ENCODE measurements around the gene ACCS. TPM values are rescaled to one million over a fixed set of nuclear protein-coding genes. Genes with fewer than 3 reads are reported as not detected.
A peak's percentile ranks its signal among the peaks of the same experiment; 100 is the strongest.

The ACCS gene
- total and polyA plus RNA-seq, 2 donors (not counting 3 experiments of a cell fraction or from before 2014, with no cell fraction given): 8.6 to 22.7 TPM

DNA sequence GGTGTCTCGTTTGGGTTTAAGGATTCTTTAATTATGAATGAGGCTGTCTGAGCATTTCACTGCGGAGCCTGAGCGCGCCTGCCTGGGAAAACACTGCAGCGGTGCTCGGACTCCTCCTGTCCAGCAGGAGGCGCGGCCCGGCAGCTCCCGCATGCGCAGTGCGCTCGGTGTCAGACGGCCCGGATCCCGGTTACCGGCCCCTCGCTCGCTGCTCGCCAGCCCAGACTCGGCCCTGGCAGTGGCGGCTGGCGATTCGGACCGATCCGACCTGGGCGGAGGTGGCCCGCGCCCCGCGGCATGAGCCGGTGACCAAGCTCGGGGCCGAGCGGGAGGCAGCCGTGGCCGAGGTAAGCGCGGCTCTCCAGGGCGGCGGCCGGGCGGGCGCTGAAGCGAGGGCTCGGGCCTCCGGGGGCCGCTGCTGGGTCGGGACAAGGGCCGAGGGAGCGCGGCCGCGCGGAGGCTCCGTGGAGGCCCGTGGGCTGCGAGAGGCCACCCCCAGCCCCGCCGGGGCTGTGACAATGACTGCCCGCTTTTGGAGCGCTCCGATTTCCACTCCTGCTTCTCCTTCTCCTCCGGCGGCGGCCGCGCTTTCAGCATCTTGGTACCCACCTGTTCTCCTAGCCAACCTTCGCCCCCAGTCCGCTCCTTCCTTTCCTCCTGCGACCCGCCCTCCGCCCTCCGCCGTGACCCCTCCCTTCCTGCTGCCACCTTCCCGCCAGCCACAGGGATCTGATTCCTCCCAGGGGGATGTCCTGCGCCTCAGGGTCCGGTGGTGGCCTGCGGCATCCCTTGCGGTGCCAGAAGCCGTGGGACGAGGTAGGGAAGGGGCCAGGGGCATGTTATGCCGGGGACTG is 29.7 kb downstream of the ACCS start, which contains the start of gene EXT2:
Gene EXT2 (plus strand): TSS at position 173 of the 854 bp plus-strand sequence. CDS start 12,035 bp downstream, outside the sequence.
- CTCF ChIA-PET: interaction anchor here (0.5 to 5.4 kb wide), 25 partner anchors 8 to 526 kb away, joined by 3 to 112 read pairs (median 9); partner anchors contain the start of genes C11orf96 and CD82
- H3K9me1 ChIP-seq (replicated peaks; ENCODE audit: control insufficient read depth, extremely low read depth, insufficient read depth, low read length): no peaks in the 10 kb centered on the region
- POLR2A ChIA-PET: interaction anchor here (0.5 to 1.1 kb wide), 2 partner anchors 63 to 154 kb away, joined by 3 read pairs; no protein-coding TSS in a partner anchor
- peak within 1 kb of the TSS; percentile 49 to 75 (median 62) for H3K4me3 ChIP-seq (replicated peaks in 1 of 3; ENCODE audit: insufficient read depth in 1 of 3, low read depth in 1 of 3, low read length in 3 of 3)
- FAIRE-seq (peak; percentile 48), DNase-seq (ENCODE audit: low read depth, low spot score) (peak; percentile 84)
- peaks cover 21 to 27% of the 10 kb centered on the region in 2 experiments for H3K27me3 ChIP-seq (ENCODE audit: control insufficient read depth in 2 of 2, insufficient read depth in 2 of 2, low read length in 2 of 2)
- TF ChIP-seq, protein P1, sequence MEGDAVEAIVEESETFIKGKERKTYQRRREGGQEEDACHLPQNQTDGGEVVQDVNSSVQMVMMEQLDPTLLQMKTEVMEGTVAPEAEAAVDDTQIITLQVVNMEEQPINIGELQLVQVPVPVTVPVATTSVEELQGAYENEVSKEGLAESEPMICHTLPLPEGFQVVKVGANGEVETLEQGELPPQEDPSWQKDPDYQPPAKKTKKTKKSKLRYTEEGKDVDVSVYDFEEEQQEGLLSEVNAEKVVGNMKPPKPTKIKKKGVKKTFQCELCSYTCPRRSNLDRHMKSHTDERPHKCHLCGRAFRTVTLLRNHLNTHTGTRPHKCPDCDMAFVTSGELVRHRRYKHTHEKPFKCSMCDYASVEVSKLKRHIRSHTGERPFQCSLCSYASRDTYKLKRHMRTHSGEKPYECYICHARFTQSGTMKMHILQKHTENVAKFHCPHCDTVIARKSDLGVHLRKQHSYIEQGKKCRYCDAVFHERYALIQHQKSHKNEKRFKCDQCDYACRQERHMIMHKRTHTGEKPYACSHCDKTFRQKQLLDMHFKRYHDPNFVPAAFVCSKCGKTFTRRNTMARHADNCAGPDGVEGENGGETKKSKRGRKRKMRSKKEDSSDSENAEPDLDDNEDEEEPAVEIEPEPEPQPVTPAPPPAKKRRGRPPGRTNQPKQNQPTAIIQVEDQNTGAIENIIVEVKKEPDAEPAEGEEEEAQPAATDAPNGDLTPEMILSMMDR (IDR thresholded peaks at IDR 0.05; ENCODE audit: extremely low read depth in 1 of 2, insufficient read depth in 1 of 2, low read depth in 1 of 2, low read length in 2 of 2): peak; percentile 89 to 94
- TF ChIP-seq POLR2AphosphoS5 (IDR thresholded peaks at IDR 0.05; ENCODE audit: insufficient read depth, low read depth, low read length) (no peak), POLR2A (IDR thresholded peaks at IDR 0.05; ENCODE audit: low read depth, low read length) (peak; percentile 50), GATA2 (IDR thresholded peaks at IDR 0.05; ENCODE audit: insufficient read depth, insufficient read length, low read depth, low read length) (no peak)
- no TSS peak for BruUV-seq (replicated peaks)
- H3K79me2 ChIP-seq (ENCODE audit: control insufficient read depth, insufficient read depth, low read length): no peaks in the 10 kb centered on the region
- intact Hi-C loops (cut with micrococcal nuclease): loop anchor here (1.0 to 2.0 kb wide), 3 partner anchors 29 to 443 kb away; partner anchors contain the start of gene ACCS
- no peaks in the 10 kb centered on the region for H3K36me3 ChIP-seq (ENCODE audit: control insufficient read depth in 2 of 2, extremely low read depth in 1 of 2, insufficient read depth in 2 of 2, low read length in 2 of 2)
- peak within 1 kb of the TSS; percentile 83 for H2AFZ ChIP-seq (ENCODE audit: low read depth, low read length)
- H3K4me2 ChIP-seq (ENCODE audit: insufficient read depth, low read length): peak within 1 kb of the TSS; percentile 67
- H3K4me1 ChIP-seq (ENCODE audit: control insufficient read depth, extremely low read depth, insufficient read depth, low read length): peaks cover 13% of the 10 kb centered on the region
- no peaks in the 10 kb centered on the region for H4K20me1 ChIP-seq (replicated peaks; ENCODE audit: control insufficient read depth, extremely low read depth, insufficient read depth, low read length)
- dilution Hi-C loops (cut with MboI; ENCODE audit: extremely low pct_ligation_motif_present, low sequenced_read_pairs): no loop called here
- no peak within 1 kb of the TSS for H3K27ac ChIP-seq (ENCODE audit: insufficient read depth, low read depth, low read length)
- no peaks in the 10 kb centered on the region for H3K9me3 ChIP-seq (replicated peaks; ENCODE audit: control insufficient read depth, insufficient read depth, low read length)
- peak within 1 kb of the TSS; percentile 70 for H3K9ac ChIP-seq (replicated peaks; ENCODE audit: extremely low read depth, insufficient read depth, low read length)
